Mammary epithelial cell (primary cell): ENCODE measurements around the gene ST3GAL4.

Experiments used
- EZH2 ChIP-seq: IDR thresholded peaks from 2 replicates; pipeline ENCODE4 v1.6.1; 2012; ENCODE audit warnings: low read length, inconsistent platforms, borderline replicate concordance
- TF ChIP-seq, protein P1 (sequence below), 2 donors: IDR thresholded peaks in 1 of 2; conservative IDR thresholded peaks in 1 of 2; 2 replicates each; pipeline ENCODE4 v1.5.1; 2011 to 2012; ENCODE audit warnings: inconsistent platforms in 2 of 2, low read length in 2 of 2, mild to moderate bottlenecking in 2 of 2, control low read depth in 1 of 2, low read depth in 1 of 2; ENCODE audit not compliant: insufficient read depth in 1 of 2; ENCODE audit errors: extremely low read depth in 1 of 2

DNA sequence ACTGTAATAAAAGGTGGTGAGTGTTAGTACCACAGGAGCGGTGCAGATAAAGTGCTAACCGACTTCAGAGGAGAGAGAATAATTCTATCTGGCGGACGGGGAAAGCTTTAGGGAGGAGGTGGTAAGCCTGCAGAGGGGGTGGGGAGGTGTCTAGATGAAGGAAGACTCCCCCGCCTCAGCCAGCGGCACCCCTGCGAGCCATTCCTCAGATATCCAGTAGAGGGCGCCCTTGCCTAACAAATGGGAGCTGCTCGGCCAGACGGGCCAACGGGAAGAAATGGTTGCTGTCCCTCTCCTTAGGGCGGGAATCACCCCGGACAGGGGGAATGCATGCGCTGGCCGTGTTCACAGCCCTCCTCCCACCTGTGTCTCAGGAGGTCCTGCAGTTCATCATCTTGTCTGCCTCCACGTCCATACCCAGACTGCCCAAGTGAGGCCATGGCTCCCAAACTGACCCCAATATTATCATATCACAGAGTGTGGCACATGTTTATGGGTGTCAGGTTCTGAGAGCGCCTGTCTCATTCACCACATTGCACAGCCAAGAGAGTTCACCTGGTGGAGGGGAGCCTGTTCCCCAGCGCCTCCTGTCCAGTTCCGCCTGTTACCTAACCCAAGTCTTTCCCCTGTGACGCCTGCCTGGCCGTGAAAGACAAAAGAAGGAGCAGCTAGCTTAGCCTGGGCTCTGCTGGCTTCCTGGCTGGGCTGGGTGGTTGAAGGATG is 85.5 kb downstream of the ST3GAL4 start:
- TF ChIP-seq, protein P1, sequence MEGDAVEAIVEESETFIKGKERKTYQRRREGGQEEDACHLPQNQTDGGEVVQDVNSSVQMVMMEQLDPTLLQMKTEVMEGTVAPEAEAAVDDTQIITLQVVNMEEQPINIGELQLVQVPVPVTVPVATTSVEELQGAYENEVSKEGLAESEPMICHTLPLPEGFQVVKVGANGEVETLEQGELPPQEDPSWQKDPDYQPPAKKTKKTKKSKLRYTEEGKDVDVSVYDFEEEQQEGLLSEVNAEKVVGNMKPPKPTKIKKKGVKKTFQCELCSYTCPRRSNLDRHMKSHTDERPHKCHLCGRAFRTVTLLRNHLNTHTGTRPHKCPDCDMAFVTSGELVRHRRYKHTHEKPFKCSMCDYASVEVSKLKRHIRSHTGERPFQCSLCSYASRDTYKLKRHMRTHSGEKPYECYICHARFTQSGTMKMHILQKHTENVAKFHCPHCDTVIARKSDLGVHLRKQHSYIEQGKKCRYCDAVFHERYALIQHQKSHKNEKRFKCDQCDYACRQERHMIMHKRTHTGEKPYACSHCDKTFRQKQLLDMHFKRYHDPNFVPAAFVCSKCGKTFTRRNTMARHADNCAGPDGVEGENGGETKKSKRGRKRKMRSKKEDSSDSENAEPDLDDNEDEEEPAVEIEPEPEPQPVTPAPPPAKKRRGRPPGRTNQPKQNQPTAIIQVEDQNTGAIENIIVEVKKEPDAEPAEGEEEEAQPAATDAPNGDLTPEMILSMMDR (conservative IDR thresholded peaks at IDR 0.05 in 1 of 2, IDR thresholded peaks at IDR 0.05 in 1 of 2; ENCODE audit: extremely low read depth in 1 of 2, insufficient read depth in 1 of 2, low read depth in 1 of 2, low read length in 2 of 2): peak; percentile 87 to 93
- no peak for TF ChIP-seq EZH2
